Tibial nerve (tissue), 4 donors: ENCODE results near the gene DTNB.

ENCODE experiments used
- EP300 ChIP-seq, 2 donors: sonication (generic); formaldehyde crosslinking; IDR thresholded peaks; one replicate each; pipeline ENCODE4 v1.6.1; 2017; ENCODE audit warnings: antibody characterized with exemption in 2 of 2, mild to moderate bottlenecking in 1 of 2
- POLR2A ChIP-seq, 2 donors: fragments of 450-650 bp; IDR thresholded peaks; one replicate each; pipeline ENCODE4 v1.6.1; 2017; ENCODE audit warnings: antibody characterized with exemption in 2 of 2, mild to moderate bottlenecking in 2 of 2, moderate library complexity in 2 of 2
- TF ChIP-seq, protein P1 (sequence below), 5 experiments: fragments of 200-600 bp in 3 of 5; fragments of 450-650 bp in 2 of 5; sonication (generic) in 3 of 5; IDR thresholded peaks; one replicate each; pipeline ENCODE4 v1.5.1; 2016 to 2019; ENCODE audit warnings: antibody characterized with exemption in 5 of 5, mild to moderate bottlenecking in 3 of 5, moderate library complexity in 2 of 5

DNA sequence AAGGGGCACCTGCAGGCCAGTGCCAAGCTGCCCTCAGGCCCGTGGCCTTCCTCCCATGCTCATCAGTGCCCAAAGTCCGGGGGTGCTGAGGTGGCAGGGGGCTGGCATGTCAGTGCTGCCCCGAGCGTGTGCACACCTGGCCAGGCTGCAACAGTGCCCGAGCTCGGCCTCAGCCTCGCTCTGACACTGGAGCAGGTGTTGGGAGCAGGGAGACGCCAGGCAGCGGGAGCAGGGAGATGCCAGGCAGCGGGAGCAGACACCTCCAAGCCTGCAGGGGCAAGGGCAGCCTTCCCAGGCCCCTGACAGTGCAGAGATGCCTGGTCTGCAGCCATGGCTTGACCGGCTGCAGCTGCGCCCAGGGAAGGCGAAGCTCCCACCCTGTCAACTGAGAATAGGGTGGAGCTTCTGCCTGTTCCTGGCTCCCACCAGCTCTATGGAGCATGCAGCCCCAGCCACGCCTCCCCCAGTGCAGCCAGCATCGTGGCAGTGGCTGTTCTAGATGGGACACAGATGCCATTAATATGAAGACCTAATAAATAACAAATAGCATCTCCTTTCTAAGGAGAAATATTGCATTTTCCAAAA, 82.4 kb downstream of the DTNB start:
- TF ChIP-seq, protein P1, sequence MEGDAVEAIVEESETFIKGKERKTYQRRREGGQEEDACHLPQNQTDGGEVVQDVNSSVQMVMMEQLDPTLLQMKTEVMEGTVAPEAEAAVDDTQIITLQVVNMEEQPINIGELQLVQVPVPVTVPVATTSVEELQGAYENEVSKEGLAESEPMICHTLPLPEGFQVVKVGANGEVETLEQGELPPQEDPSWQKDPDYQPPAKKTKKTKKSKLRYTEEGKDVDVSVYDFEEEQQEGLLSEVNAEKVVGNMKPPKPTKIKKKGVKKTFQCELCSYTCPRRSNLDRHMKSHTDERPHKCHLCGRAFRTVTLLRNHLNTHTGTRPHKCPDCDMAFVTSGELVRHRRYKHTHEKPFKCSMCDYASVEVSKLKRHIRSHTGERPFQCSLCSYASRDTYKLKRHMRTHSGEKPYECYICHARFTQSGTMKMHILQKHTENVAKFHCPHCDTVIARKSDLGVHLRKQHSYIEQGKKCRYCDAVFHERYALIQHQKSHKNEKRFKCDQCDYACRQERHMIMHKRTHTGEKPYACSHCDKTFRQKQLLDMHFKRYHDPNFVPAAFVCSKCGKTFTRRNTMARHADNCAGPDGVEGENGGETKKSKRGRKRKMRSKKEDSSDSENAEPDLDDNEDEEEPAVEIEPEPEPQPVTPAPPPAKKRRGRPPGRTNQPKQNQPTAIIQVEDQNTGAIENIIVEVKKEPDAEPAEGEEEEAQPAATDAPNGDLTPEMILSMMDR (IDR thresholded peaks at IDR 0.05): no peak
- TF ChIP-seq EP300 (IDR thresholded peaks at IDR 0.05) (no peak), POLR2A (IDR thresholded peaks at IDR 0.05) (no peak)
